ENCODE results near the gene SPDYE6. TPM values are rescaled to one million over a fixed set of nuclear protein-coding genes. Genes with fewer than 3 reads are reported as not detected.
"Not testable (repeated sequence)": the region's sequence is repeated elsewhere in the genome, so short reads cannot be mapped to it uniquely, and the experiment has no call there.

Gene SPDYE6
- total RNA-seq, 1 donor from 2014 or later = not detected

GRCh38 chr7:102390697-102391484, 34.6 kb upstream of the SPDYE6 start:
- peak; percentile 93 for TF ChIP-seq CTCF (IDR thresholded peaks at IDR 0.05)
- H3K27ac ChIP-seq = no peak overlapping the region
- peaks cover 15% of the 10 kb centered on the region for H3K36me3 ChIP-seq
- no peaks in the 10 kb centered on the region for H3K27me3 ChIP-seq
- intact Hi-C loops (cut with DNase I) = loop anchor here (5.0 kb wide), 1 partner anchor 109 kb away; no protein-coding TSS in a partner anchor
- no peak overlapping the region for H3K4me3 ChIP-seq
- H3K9me3 ChIP-seq = no peaks in the 10 kb centered on the region
- DNase-seq (peak; percentile 87), ATAC-seq (peak; percentile 97)
- H3K4me1 ChIP-seq = no peaks in the 10 kb centered on the region

GRCh38 chr7:102389810-102390209, 33.6 kb upstream of the SPDYE6 start:
- intact Hi-C loops (cut with DNase I) = loop anchor here (5.0 kb wide), 1 partner anchor 108 kb away; no protein-coding TSS in a partner anchor
- Histone ChIP-seq H3K27me3 (no peaks in the 10 kb centered on the region), H3K9me3 (no peaks in the 10 kb centered on the region), H3K27ac (no peak overlapping the region), H3K4me3 (no peak overlapping the region), H3K36me3 (peaks cover 15% of the 10 kb centered on the region), H3K4me1 (no peaks in the 10 kb centered on the region)
- no peak for DNase-seq
- no peak for ATAC-seq
- TF ChIP-seq CTCF (IDR thresholded peaks at IDR 0.05) = no peak

DNA sequence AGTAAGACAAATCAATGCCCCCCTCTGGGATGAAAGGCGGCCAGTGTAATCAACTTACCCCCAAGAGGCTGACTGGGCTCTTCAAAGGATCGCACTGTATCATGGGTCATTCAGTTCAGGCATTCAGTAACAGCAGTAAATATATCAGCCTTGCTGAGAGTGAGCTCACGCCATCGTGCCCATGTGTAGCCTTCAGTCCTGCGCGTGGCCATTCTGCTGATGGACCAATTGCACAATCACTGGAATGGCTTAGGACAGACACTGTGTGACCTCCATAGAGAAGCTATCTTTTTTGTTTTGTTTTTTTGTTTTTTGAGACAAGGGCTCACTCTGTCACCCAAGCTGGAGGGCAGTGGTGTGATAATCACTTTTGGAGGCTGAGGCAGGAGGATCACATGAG, 30.8 kb upstream of the SPDYE6 start:
- Histone ChIP-seq H3K4me1 (no peaks in the 10 kb centered on the region), H3K27ac (no peak overlapping the region), H3K36me3 (peaks cover 15% of the 10 kb centered on the region), H3K4me3 (no peak overlapping the region), H3K27me3 (no peaks in the 10 kb centered on the region), H3K9me3 (no peaks in the 10 kb centered on the region)
- intact Hi-C loops (cut with DNase I) = no loop called here
- no peak for DNase-seq
- no peak for ATAC-seq
- no peak for TF ChIP-seq CTCF (IDR thresholded peaks at IDR 0.05)

DNA sequence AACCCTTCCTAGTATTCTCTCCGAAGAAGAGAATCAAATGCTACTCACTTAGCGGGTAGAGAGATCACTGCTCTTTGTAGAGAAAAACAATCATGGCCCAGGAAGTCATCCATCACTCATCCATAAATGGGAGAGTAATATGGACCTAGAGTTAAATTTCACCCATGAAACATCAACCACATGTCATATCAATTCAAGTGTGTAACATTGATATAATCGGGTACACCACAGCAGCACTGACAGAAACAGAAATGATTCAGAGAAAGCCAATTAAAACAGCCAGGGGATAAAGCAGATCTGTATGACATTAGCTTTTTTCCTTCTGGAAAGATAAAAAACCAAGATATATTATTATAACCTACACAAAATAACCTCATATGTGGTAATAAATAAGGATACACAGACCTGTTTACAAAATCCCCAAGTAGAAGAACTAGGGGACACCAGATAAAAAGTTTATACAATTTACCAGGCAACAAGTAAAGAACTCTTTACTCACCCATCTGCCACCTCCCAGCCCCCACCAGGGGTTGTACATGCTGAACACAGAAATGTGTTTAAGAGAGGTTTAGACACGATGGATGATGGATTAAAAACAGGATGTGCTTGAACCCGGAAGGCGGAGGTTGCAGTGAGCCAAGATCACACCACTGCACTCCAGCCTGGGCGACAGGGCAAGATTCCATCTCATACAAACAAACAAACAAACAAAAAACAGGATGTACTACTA, 25.6 kb upstream of the SPDYE6 start:
- H3K27ac ChIP-seq; H3K9me3 ChIP-seq; H3K4me3 ChIP-seq; H3K27me3 ChIP-seq; intact Hi-C loops (cut with DNase I); H3K4me1 ChIP-seq; DNase-seq; ATAC-seq: not testable (repeated sequence)
- peaks cover 46% of the 10 kb centered on the region for H3K36me3 ChIP-seq

- ATAC-seq; DNase-seq; H3K27ac ChIP-seq; intact Hi-C loops (cut with DNase I); H3K4me1 ChIP-seq; H3K4me3 ChIP-seq; H3K27me3 ChIP-seq; H3K9me3 ChIP-seq: not testable (repeated sequence)
- H3K36me3 ChIP-seq = peaks cover 42% of the 10 kb centered on the region
Measured at GRCh38 chr7:102380837-102381236, 24.6 kb upstream of the SPDYE6 start.

DNA sequence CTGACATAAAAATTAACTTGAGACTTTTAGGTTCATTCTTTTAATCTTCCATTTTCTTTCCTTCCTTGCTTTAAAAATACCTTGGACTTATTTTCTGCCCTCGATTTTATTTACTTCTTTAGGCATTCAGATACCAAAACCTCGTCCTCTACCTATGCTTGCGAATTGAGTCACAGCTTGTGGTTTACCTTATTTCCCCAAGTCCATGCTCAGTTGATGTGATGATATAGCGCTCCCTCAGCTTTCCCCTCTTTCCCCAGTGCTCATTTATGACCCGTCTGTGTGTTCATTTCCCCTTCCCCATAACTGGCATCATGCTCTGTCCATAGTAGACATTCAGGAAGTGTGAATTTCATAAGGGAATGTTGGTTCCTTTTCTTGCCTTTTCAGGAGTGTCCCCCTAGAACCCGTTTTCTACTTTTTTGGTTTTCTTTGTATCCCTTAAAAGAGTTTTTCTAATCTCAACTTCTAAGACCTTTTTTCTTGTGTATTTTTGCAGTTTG, 20.8 kb upstream of the SPDYE6 start:
- Histone ChIP-seq H3K4me1 (no peaks in the 10 kb centered on the region), H3K27me3 (no peaks in the 10 kb centered on the region), H3K4me3 (no peak overlapping the region), H3K36me3 (peaks cover 42% of the 10 kb centered on the region), H3K9me3 (no peaks in the 10 kb centered on the region), H3K27ac (no peak overlapping the region)
- intact Hi-C loops (cut with DNase I) = no loop called here
- DNase-seq (no peak), ATAC-seq (peak; percentile 58)
- no peak for TF ChIP-seq CTCF (IDR thresholded peaks at IDR 0.05)

DNA sequence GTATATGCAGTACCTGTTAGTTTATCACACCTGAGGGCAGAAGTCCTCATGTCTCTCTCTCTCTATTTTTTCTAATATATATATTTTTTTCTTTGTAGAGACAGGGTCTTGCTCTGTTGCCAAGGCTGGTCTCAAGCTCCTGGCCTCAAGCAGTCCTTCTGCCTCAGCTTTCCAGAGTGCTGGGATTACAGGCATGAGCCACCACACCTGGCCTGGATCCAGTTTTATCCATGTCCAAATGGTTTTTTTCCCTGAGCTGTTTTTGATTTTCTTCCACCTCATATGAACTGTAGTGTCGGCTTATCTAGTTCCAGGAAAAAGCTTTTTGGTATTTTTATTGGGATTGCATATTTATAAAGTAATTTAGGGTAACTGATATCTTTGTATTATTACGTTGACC, 16.6 kb upstream of the SPDYE6 start:
- H3K27ac ChIP-seq; DNase-seq; H3K4me3 ChIP-seq; H3K9me3 ChIP-seq; H3K27me3 ChIP-seq; intact Hi-C loops (cut with DNase I); H3K4me1 ChIP-seq; ATAC-seq: not testable (repeated sequence)
- peaks cover 16% of the 10 kb centered on the region for H3K36me3 ChIP-seq

DNA sequence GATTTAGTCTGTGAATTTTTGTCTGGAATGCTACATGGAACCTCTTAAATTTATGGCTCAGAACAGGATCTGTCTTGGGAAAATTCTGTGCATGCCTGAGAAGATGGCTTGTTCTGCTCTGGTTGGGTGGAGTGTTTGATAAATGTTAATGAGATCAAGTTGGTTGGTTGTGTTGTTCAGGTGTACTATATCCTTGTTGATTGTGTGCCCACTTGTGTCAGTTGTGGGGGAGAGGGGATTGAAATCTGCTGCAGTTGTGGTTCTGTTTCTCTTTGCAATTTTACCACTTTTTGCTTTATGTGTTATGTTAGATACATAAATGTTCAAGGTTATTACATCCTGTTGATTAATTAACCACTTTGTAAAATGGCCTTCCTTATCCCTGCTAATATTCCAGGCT, 13.8 kb upstream of the SPDYE6 start:
- H3K27ac ChIP-seq; H3K36me3 ChIP-seq; H3K27me3 ChIP-seq; DNase-seq; ATAC-seq; H3K4me3 ChIP-seq; intact Hi-C loops (cut with DNase I); H3K4me1 ChIP-seq; H3K9me3 ChIP-seq: not testable (repeated sequence)

DNA sequence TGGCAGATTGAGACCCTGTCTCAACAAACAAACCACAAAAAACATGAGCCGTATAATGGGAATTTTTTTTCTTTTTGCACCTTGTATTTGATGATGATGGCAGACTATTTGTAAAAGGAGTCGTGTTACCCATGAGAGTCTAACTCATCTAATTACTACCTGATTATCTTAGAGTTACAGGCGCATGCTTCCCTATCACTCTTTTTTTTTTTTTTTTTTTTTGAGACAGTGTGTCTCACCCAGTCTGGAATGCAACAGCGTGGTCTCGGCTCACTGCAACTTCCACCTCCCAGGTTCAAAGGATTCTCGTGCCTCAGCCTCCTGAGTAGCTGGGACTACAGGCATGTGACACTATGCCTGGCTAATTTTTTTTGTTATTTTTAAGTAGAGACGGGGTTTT, 9.1 kb upstream of the SPDYE6 start:
- intact Hi-C loops (cut with DNase I); H3K4me3 ChIP-seq; DNase-seq; H3K27me3 ChIP-seq; ATAC-seq; H3K9me3 ChIP-seq; H3K36me3 ChIP-seq; H3K27ac ChIP-seq; H3K4me1 ChIP-seq: not testable (repeated sequence)
